Stomach (tissue), 9 donors: Measurements from ENCODE around the gene ACADSB. TPM values are rescaled to one million over a fixed set of nuclear protein-coding genes. Genes with fewer than 3 reads are reported as not detected.

Source experiments
- DNase-seq, 2 donors: peaks; one replicate each; pipeline versions ENCODE4 v3.0.0 to v3.0.0-alpha.2; 2013 to 2019
- H3K27ac ChIP-seq, 5 donors: fragments of 200-600 bp in 4 of 5; sonication (generic) in 4 of 5; one replicate each; pipeline ENCODE4 v1.5.1; 2013 to 2019; ENCODE audit warnings: mild to moderate bottlenecking in 1 of 5, moderate library complexity in 1 of 5
- H3K27me3 ChIP-seq, 3 donors: fragments of 200-600 bp; sonication (generic); one replicate each; pipeline ENCODE4 v1.5.1; 2017 to 2019; ENCODE audit warnings: mixed run types in 1 of 3
- H3K36me3 ChIP-seq, 4 donors: fragments of 200-600 bp; sonication (generic); 1 replicate in 3 of 4; 2 replicates in 1 of 4; pipeline ENCODE4 v1.5.1; 2016 to 2019
- H3K4me1 ChIP-seq, 4 donors: fragments of 200-600 bp; sonication (generic); one replicate each; pipeline ENCODE4 v1.5.1; 2016 to 2019
- H3K4me3 ChIP-seq, 4 donors: fragments of 200-600 bp; sonication (generic) in 3 of 4; one replicate each; pipeline ENCODE4 v1.5.1; 2016 to 2019; ENCODE audit warnings: mild to moderate bottlenecking in 1 of 4
- H3K9me3 ChIP-seq, 4 donors: fragments of 200-600 bp; sonication (generic); one replicate each; pipeline ENCODE4 v1.5.1; 2016 to 2019
- CTCF ChIP-seq, 7 experiments: fragments of 450-650 bp in 4 of 7; fragments of 200-600 bp in 3 of 7; sonication (generic) in 3 of 7; IDR thresholded peaks; one replicate each; pipeline ENCODE4 v1.5.1; 2016 to 2019; ENCODE audit warnings: antibody characterized with exemption in 7 of 7, control low read depth in 2 of 7, mild to moderate bottlenecking in 1 of 7
- EP300 ChIP-seq: sonication (generic); formaldehyde crosslinking; IDR thresholded peaks from one replicate; pipeline ENCODE4 v1.6.1; 2017; ENCODE audit warnings: antibody characterized with exemption
- POLR2A ChIP-seq, 4 donors: fragments of 450-650 bp; IDR thresholded peaks; one replicate each; pipeline ENCODE4 v1.6.1; 2016; ENCODE audit warnings: antibody characterized with exemption in 4 of 4, control low read depth in 2 of 4, mild to moderate bottlenecking in 1 of 4, moderate library complexity in 1 of 4
- POLR2AphosphoS5 ChIP-seq, 3 donors: sonication (generic); formaldehyde crosslinking; IDR thresholded peaks; one replicate each; pipeline ENCODE4 v1.6.1; 2016; ENCODE audit warnings: antibody characterized with exemption in 3 of 3
- WGBS, 5 donors: extraction: QIAGEN DNeasy Blood & Tissue Kit in 3 of 5; methylation state at CpG; one replicate each; pipeline versions ENCODE4 v1.1.5 to v1.1.7; 2013 to 2018; 5-methylcytosine and 5-hydroxymethylcytosine counted together
- intact Hi-C: fragments of 100-400 bp; cut with DNase I; formaldehyde crosslinking; loops from one replicate; pipeline ENCODE4 v1.15.1; 2023; ENCODE audit warnings: low total_unique reads
- polyA plus RNA-seq, 3 donors: library from polyadenylated mRNA; stranded (reverse); fragments of 200-250 nt; gene quantifications; one replicate each; pipeline ENCODE4 v1.2.3, GENCODE V29; 2013
- total RNA-seq, 5 donors: library from RNA; depleted of rRNA; stranded (reverse); fragments of >200 nt; gene quantifications; one replicate each; pipeline versions ENCODE4 v1.1.0 to v1.2.3, GENCODE V29; 2014 to 2016
- donor health status: healthy with polysubstance abuse.
- donor health status: Bipolar disorder and iron deficiency.
- donor health status: healthy.

Gene ACADSB
- total and polyA plus RNA-seq, 8 donors, result 3.8 to 19.1 (median 10.6) TPM

GRCh38 chr10:123021517-123021916 lies 12.7 kb downstream of the ACADSB start:
- TF ChIP-seq EP300, result no peak
- TF ChIP-seq CTCF (IDR thresholded peaks at IDR 0.05), result peak in 2 of 7 experiments; percentile 11 to 18
- peak in 1 of 2 donors; percentile 25 for DNase-seq
- WGBS, 5 donors, result 26 to 55% (median 44%) methylated on average over 3 of the region's 3 CpGs
- intact Hi-C loops, result no loop called here
- no peak overlapping the region for H3K27ac ChIP-seq
- peaks cover 0 to 22% (median 7%) of the 10 kb centered on the region in 4 donors for H3K4me1 ChIP-seq
- no peaks in the 10 kb centered on the region for H3K36me3 ChIP-seq
- H3K4me3 ChIP-seq, result no peak overlapping the region
- no peaks in the 10 kb centered on the region for H3K27me3 ChIP-seq
- no peaks in the 10 kb centered on the region for H3K9me3 ChIP-seq

GRCh38 chr10:123024540-123024939 lies 15.7 kb downstream of the ACADSB start:
- 54 to 70% (median 66%) methylated on average over 2 of the region's 2 CpGs for WGBS, 5 donors
- no peak overlapping the region for H3K27ac ChIP-seq
- H3K4me3 ChIP-seq, result no peak overlapping the region
- intact Hi-C loops, result no loop called here
- no peak for DNase-seq
- no peaks in the 10 kb centered on the region for H3K36me3 ChIP-seq
- H3K4me1 ChIP-seq, result peaks cover 0 to 22% (median 6%) of the 10 kb centered on the region in 4 donors
- no peaks in the 10 kb centered on the region for H3K27me3 ChIP-seq
- no peaks in the 10 kb centered on the region for H3K9me3 ChIP-seq
- TF ChIP-seq POLR2AphosphoS5 (IDR thresholded peaks at IDR 0.05), result no peak
- TF ChIP-seq EP300, result no peak
- TF ChIP-seq POLR2A (IDR thresholded peaks at IDR 0.05), result no peak
- no peak for TF ChIP-seq CTCF (IDR thresholded peaks at IDR 0.05)

- 29 to 64% (median 40%) methylated on average over 1 of the region's 1 CpG for WGBS, 5 donors
- intact Hi-C loops, result no loop called here
- Histone ChIP-seq H3K9me3 (no peaks in the 10 kb centered on the region), H3K4me3 (no peak overlapping the region), H3K4me1 (peaks cover 0 to 7% (median 3%) of the 10 kb centered on the region in 4 donors), H3K27me3 (no peaks in the 10 kb centered on the region), H3K36me3 (no peaks in the 10 kb centered on the region), H3K27ac (no peak overlapping the region)
- TF ChIP-seq EP300 (no peak), POLR2AphosphoS5 (IDR thresholded peaks at IDR 0.05) (no peak), CTCF (IDR thresholded peaks at IDR 0.05) (no peak), POLR2A (IDR thresholded peaks at IDR 0.05) (no peak)
- no peak for DNase-seq
Measured at GRCh38 chr10:123026302-123026701, 17.5 kb downstream of the ACADSB start.

- Histone ChIP-seq H3K9me3 (no peaks in the 10 kb centered on the region), H3K27me3 (no peaks in the 10 kb centered on the region), H3K4me1 (no peaks in the 10 kb centered on the region), H3K27ac (no peak overlapping the region), H3K36me3 (no peaks in the 10 kb centered on the region), H3K4me3 (no peak overlapping the region)
- DNase-seq, result no peak
- intact Hi-C loops, result no loop called here
- no peak for TF ChIP-seq CTCF (IDR thresholded peaks at IDR 0.05)
- TF ChIP-seq POLR2A (IDR thresholded peaks at IDR 0.05), result no peak
Measured at GRCh38 chr10:123027861-123028260, 19.1 kb downstream of the ACADSB start.
